AG09309 (cell line): ENCODE data around the gene TCEA2.

Experiments used
- DNase-seq: peaks from one replicate; pipeline ENCODE4 v3.0.0-alpha.2; 2010; ENCODE audit warnings: low read depth
- H3K4me3 ChIP-seq: 2 replicates; pipeline ENCODE4 v1.5.1; 2011; ENCODE audit warnings: mild to moderate bottlenecking, low read depth, low read length, moderate library complexity; ENCODE audit not compliant: control insufficient read depth
- TF ChIP-seq, protein P1 (sequence below): IDR thresholded peaks from 2 replicates; pipeline ENCODE4 v1.5.1; 2011; ENCODE audit warnings: mild to moderate bottlenecking, low read depth, low read length, inconsistent platforms; ENCODE audit not compliant: insufficient read depth, control insufficient read depth; ENCODE audit errors: missing control alignments

Gene TCEA2

GRCh38 chr20:64040231-64041039, 22.6 kb upstream of the TCEA2 start:
- no peak overlapping the region for H3K4me3 ChIP-seq
- DNase-seq: no peak
- TF ChIP-seq, protein P1, sequence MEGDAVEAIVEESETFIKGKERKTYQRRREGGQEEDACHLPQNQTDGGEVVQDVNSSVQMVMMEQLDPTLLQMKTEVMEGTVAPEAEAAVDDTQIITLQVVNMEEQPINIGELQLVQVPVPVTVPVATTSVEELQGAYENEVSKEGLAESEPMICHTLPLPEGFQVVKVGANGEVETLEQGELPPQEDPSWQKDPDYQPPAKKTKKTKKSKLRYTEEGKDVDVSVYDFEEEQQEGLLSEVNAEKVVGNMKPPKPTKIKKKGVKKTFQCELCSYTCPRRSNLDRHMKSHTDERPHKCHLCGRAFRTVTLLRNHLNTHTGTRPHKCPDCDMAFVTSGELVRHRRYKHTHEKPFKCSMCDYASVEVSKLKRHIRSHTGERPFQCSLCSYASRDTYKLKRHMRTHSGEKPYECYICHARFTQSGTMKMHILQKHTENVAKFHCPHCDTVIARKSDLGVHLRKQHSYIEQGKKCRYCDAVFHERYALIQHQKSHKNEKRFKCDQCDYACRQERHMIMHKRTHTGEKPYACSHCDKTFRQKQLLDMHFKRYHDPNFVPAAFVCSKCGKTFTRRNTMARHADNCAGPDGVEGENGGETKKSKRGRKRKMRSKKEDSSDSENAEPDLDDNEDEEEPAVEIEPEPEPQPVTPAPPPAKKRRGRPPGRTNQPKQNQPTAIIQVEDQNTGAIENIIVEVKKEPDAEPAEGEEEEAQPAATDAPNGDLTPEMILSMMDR: no peak

DNA sequence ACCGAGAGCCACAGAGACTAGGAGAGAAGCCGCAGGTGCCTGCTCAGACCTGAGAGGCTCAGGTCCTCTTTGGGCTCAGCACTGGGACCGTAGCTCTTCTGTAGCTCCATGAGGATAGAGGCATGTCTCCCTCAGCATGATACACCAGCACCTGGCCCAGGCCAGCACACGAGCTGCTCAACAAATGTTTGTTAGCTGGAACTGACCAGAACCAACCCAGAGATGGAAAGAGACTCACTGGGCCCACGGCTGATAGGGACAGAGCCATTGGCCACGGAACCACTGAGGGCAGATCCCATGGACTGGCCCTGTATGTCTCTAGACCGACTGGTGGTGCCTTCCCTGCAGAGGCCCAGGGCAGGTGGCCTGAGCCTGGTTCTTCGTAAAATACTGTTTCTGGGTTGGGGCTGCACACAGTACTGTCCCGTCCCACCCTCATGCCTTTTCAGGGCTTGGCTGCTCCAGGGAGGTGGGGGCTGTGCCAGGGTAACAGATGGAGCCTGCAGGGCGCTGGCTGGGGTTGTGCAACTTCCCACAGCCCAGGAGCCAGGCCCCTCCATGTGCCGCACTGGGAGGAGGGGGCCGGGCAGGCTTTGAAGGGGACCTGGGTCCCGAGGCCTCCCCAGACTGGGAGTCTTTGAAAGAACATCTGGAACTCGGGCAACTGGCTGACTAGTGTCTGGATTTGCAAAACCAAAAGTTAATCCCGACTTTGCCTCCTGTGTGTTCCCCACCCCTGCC, 21.8 kb upstream of the TCEA2 start:
- TF ChIP-seq, protein P1: no peak
- no peak overlapping the region for H3K4me3 ChIP-seq

DNA sequence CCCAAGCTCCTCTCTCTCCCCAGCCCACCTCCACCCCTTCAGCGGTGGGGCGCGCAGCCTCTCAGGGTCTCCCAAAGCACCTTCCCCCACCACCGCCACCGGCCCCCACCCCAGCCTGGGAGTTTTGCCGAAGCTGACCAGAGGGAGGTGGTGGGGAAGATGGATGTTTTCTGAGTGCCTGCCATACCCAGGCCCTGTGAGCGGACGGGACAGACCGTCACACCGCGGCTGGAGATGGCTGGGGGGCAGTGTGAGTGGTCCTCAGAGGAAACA, 21.3 kb upstream of the TCEA2 start:
- TF ChIP-seq, protein P1: no peak
- H3K4me3 ChIP-seq: no peak overlapping the region; the same call in 1 of the 2 replicates
- DNase-seq: no peak

More for the DNA sequence above, 21.8 kb upstream of the TCEA2 start:
- no peak for DNase-seq

DNA sequence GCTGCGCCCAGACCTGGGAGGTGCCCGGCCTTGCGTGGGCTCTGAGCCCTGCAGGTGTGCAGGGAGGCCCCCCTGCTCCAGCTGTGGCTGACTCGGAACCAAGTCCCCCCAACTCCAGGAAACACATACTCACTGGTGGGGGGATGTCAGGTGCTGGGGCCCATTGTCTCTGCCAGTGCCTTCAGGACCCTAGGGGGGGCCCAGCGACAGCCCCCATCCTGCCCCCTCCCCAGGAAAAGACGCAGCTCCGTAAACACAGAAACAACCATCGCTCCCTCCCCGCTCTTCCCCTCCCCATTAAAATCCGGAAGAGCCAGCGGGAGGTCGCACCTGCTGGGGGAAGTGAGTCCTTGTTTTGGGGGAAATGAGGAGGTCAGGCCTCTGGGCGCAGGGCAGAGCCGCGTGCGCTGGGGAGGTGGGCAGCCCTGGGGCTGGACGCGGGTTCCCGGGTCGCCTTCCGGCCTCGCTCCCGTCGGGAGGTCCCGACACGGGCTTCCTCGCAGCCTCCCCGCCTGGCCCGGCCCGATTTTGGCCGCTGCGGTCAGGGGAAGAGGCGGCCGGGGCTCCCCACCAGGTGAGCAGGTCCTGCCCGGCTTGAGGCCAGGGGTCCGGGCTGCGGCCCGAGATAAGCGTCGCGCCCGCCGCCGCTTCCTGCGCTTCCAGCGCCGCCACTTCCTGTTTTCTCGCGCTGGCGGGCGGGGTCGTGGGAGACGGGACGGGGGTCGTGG, 20.8 kb upstream of the TCEA2 start:
- no peak for DNase-seq
- TF ChIP-seq, protein P1: no peak
- no peak overlapping the region for H3K4me3 ChIP-seq

DNA sequence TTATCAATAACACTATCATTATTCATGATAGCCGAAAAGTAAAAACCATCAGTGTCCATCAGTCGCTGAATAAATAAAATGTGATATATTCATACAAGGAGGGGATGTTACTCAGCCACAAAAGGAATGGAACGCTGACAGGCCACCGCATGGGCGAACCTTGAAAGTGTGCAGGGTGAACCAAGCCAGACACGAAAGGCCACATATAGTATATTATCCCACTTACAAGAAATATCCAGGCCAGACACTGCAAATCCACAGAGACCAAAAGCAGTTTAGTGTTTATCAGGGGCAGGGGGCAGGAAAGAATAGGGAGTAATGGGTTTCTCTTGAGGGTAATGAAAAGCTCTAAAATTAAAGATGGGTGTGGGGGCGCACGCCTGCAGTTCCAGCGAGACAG, 19.2 kb upstream of the TCEA2 start:
- no peak overlapping the region for H3K4me3 ChIP-seq
- no peak for DNase-seq
- TF ChIP-seq, protein P1: no peak

- TF ChIP-seq, protein P1: no peak
- no peak overlapping the region for H3K4me3 ChIP-seq
- no peak for DNase-seq
These were observed 18.3 kb upstream of the TCEA2 start for GRCh38 chr20:64044484-64045247.
